ENCODE data around the gene IBSP.

IBSP gene

GRCh38 chr4:87799301-87800113 is at the start of gene IBSP:
IBSP (plus strand) TSS chr4:87799554; CDS start chr4:87802362, 2,808 bp downstream.
- Mint-ChIP-seq H3K4me1 (ENCODE audit: low read depth) (no peaks in the 10 kb centered on the region), H3K9me3 (no peaks in the 10 kb centered on the region), H3K36me3 (ENCODE audit: low read depth) (no peaks in the 10 kb centered on the region), H3K27me3 (ENCODE audit: low read depth) (no peaks in the 10 kb centered on the region), H3K27ac (no peak within 1 kb of the TSS), H3K4me3 (no peak within 1 kb of the TSS)
- no peak for DNase-seq (ENCODE audit: low spot score)

GRCh38 chr4:87749883-87750282 is 49.5 kb upstream of the IBSP start:
- Mint-ChIP-seq H3K36me3 (ENCODE audit: low read depth) (no peaks in the 10 kb centered on the region), H3K27me3 (ENCODE audit: low read depth) (no peaks in the 10 kb centered on the region), H3K4me3 (no peak overlapping the region), H3K9me3 (no peaks in the 10 kb centered on the region), H3K27ac (no peak overlapping the region), H3K4me1 (ENCODE audit: low read depth) (no peaks in the 10 kb centered on the region)
- DNase-seq (ENCODE audit: low spot score): no peak

- Mint-ChIP-seq H3K27me3 (ENCODE audit: low read depth) (no peaks in the 10 kb centered on the region), H3K27ac (no peak overlapping the region), H3K4me1 (ENCODE audit: low read depth) (no peaks in the 10 kb centered on the region), H3K36me3 (ENCODE audit: low read depth) (no peaks in the 10 kb centered on the region), H3K4me3 (no peak overlapping the region), H3K9me3 (peaks cover 3% of the 10 kb centered on the region)
- no peak for DNase-seq (ENCODE audit: low spot score)
Observed at GRCh38 chr4:87758270-87758669, 41.1 kb upstream of the IBSP start.

- Mint-ChIP-seq H3K27ac (no peak overlapping the region), H3K4me3 (no peak overlapping the region), H3K9me3 (no peaks in the 10 kb centered on the region), H3K4me1 (ENCODE audit: low read depth) (no peaks in the 10 kb centered on the region), H3K27me3 (ENCODE audit: low read depth) (no peaks in the 10 kb centered on the region), H3K36me3 (ENCODE audit: low read depth) (no peaks in the 10 kb centered on the region)
- no peak for DNase-seq (ENCODE audit: low spot score)
Observed at GRCh38 chr4:87762311-87762710, 37.0 kb upstream of the IBSP start.

GRCh38 chr4:87781569-87781968 is 17.8 kb upstream of the IBSP start:
- Mint-ChIP-seq H3K4me1 (ENCODE audit: low read depth) (peaks cover 1% of the 10 kb centered on the region), H3K4me3 (no peak overlapping the region), H3K36me3 (ENCODE audit: low read depth) (no peaks in the 10 kb centered on the region), H3K27me3 (ENCODE audit: low read depth) (no peaks in the 10 kb centered on the region), H3K9me3 (no peaks in the 10 kb centered on the region), H3K27ac (no peak overlapping the region)
- DNase-seq (ENCODE audit: low spot score): no peak

- Mint-ChIP-seq H3K4me1 (ENCODE audit: low read depth) (peaks cover 1% of the 10 kb centered on the region), H3K36me3 (ENCODE audit: low read depth) (no peaks in the 10 kb centered on the region), H3K4me3 (no peak overlapping the region), H3K9me3 (no peaks in the 10 kb centered on the region), H3K27me3 (ENCODE audit: low read depth) (no peaks in the 10 kb centered on the region), H3K27ac (no peak overlapping the region)
- no peak for DNase-seq (ENCODE audit: low spot score)
Observed at GRCh38 chr4:87783781-87784180, 15.6 kb upstream of the IBSP start.

- Mint-ChIP-seq H3K27ac (no peak overlapping the region), H3K4me1 (ENCODE audit: low read depth) (no peaks in the 10 kb centered on the region), H3K27me3 (ENCODE audit: low read depth) (no peaks in the 10 kb centered on the region), H3K4me3 (no peak overlapping the region), H3K36me3 (ENCODE audit: low read depth) (no peaks in the 10 kb centered on the region), H3K9me3 (no peaks in the 10 kb centered on the region)
- DNase-seq (ENCODE audit: low spot score): no peak
Observed at GRCh38 chr4:87785731-87786509, 13.4 kb upstream of the IBSP start.

- H3K36me3 Mint-ChIP-seq (ENCODE audit: low read depth): no peaks in the 10 kb centered on the region
- no peaks in the 10 kb centered on the region for H3K27me3 Mint-ChIP-seq (ENCODE audit: low read depth)
Observed at GRCh38 chr4:87802858-87803257, 3.5 kb downstream of the IBSP start.

GRCh38 chr4:87803421-87803820 is 4.1 kb downstream of the IBSP start:
- Mint-ChIP-seq H3K9me3 (no peaks in the 10 kb centered on the region), H3K27ac (no peak overlapping the region), H3K27me3 (ENCODE audit: low read depth) (no peaks in the 10 kb centered on the region), H3K4me1 (ENCODE audit: low read depth) (no peaks in the 10 kb centered on the region), H3K36me3 (ENCODE audit: low read depth) (no peaks in the 10 kb centered on the region), H3K4me3 (no peak overlapping the region)
- no peak for DNase-seq (ENCODE audit: low spot score)

More at GRCh38 chr4:87802858-87803257, 3.5 kb downstream of the IBSP start:
- no peaks in the 10 kb centered on the region for H3K4me1 Mint-ChIP-seq (ENCODE audit: low read depth)
- no peak overlapping the region for H3K4me3 Mint-ChIP-seq
- no peak for DNase-seq (ENCODE audit: low spot score)
- no peaks in the 10 kb centered on the region for H3K9me3 Mint-ChIP-seq
- H3K27ac Mint-ChIP-seq: no peak overlapping the region

GRCh38 chr4:87804871-87805270 is 5.5 kb downstream of the IBSP start:
- H3K4me1 Mint-ChIP-seq (ENCODE audit: low read depth): no peaks in the 10 kb centered on the region
- H3K4me3 Mint-ChIP-seq: no peak overlapping the region
- no peaks in the 10 kb centered on the region for H3K36me3 Mint-ChIP-seq (ENCODE audit: low read depth)
- H3K27me3 Mint-ChIP-seq (ENCODE audit: low read depth): no peaks in the 10 kb centered on the region
- H3K27ac Mint-ChIP-seq: no peak overlapping the region
- DNase-seq (ENCODE audit: low spot score): no peak
- no peaks in the 10 kb centered on the region for H3K9me3 Mint-ChIP-seq

- H3K27me3 Mint-ChIP-seq (ENCODE audit: low read depth): no peaks in the 10 kb centered on the region
- H3K27ac Mint-ChIP-seq: no peak overlapping the region
- H3K36me3 Mint-ChIP-seq (ENCODE audit: low read depth): no peaks in the 10 kb centered on the region
- no peaks in the 10 kb centered on the region for H3K4me1 Mint-ChIP-seq (ENCODE audit: low read depth)
- no peaks in the 10 kb centered on the region for H3K9me3 Mint-ChIP-seq
- no peak for DNase-seq (ENCODE audit: low spot score)
- H3K4me3 Mint-ChIP-seq: no peak overlapping the region
Observed at GRCh38 chr4:87805971-87806370, 6.6 kb downstream of the IBSP start.

GRCh38 chr4:87806520-87806919 is 7.2 kb downstream of the IBSP start:
- Mint-ChIP-seq H3K4me3 (no peak overlapping the region), H3K4me1 (ENCODE audit: low read depth) (no peaks in the 10 kb centered on the region), H3K36me3 (ENCODE audit: low read depth) (no peaks in the 10 kb centered on the region), H3K27me3 (ENCODE audit: low read depth) (no peaks in the 10 kb centered on the region), H3K9me3 (no peaks in the 10 kb centered on the region), H3K27ac (no peak overlapping the region)
- DNase-seq (ENCODE audit: low spot score): no peak

GRCh38 chr4:87807402-87807801 is 8.0 kb downstream of the IBSP start:
- H3K4me1 Mint-ChIP-seq (ENCODE audit: low read depth): no peaks in the 10 kb centered on the region
- DNase-seq (ENCODE audit: low spot score): no peak
- no peaks in the 10 kb centered on the region for H3K36me3 Mint-ChIP-seq (ENCODE audit: low read depth)
- H3K27ac Mint-ChIP-seq: no peak overlapping the region
- no peak overlapping the region for H3K4me3 Mint-ChIP-seq
- no peaks in the 10 kb centered on the region for H3K27me3 Mint-ChIP-seq (ENCODE audit: low read depth)
- no peaks in the 10 kb centered on the region for H3K9me3 Mint-ChIP-seq

GRCh38 chr4:87811977-87812376 is 12.6 kb downstream of the IBSP start:
- no peak for DNase-seq (ENCODE audit: low spot score)

More at GRCh38 chr4:87811977-87812376, 12.6 kb downstream of the IBSP start:
- H3K27ac Mint-ChIP-seq: no peak overlapping the region
- H3K36me3 Mint-ChIP-seq (ENCODE audit: low read depth): no peaks in the 10 kb centered on the region
- H3K4me3 Mint-ChIP-seq: no peak overlapping the region
- H3K9me3 Mint-ChIP-seq: no peaks in the 10 kb centered on the region
- H3K4me1 Mint-ChIP-seq (ENCODE audit: low read depth): no peaks in the 10 kb centered on the region
- H3K27me3 Mint-ChIP-seq (ENCODE audit: low read depth): no peaks in the 10 kb centered on the region
